Tibial nerve (tissue), 4 donors: ENCODE measurements around the gene FAP. TPM values are rescaled to one million over a fixed set of nuclear protein-coding genes. Genes with fewer than 3 reads are reported as not detected.

ENCODE experiments used
- DNase-seq, 2 donors: peaks; one replicate each; pipeline ENCODE4 v3.0.0-alpha.2; 2019; ENCODE audit warnings: low spot score in 2 of 2
- H3K27ac ChIP-seq, 4 donors: fragments of 200-600 bp; sonication (generic) in 3 of 4; one replicate each; pipeline ENCODE4 v1.5.1; 2017 to 2019; ENCODE audit warnings: mild to moderate bottlenecking in 1 of 4
- H3K27me3 ChIP-seq, 2 donors: fragments of 200-600 bp; sonication (generic) in 1 of 2; one replicate each; pipeline versions ENCODE4 v1.5.1 to v1.6.0; 2017 to 2019
- H3K36me3 ChIP-seq, 3 donors: fragments of 200-600 bp; sonication (generic); one replicate each; pipeline ENCODE4 v1.5.1; 2018 to 2019
- H3K4me1 ChIP-seq, 4 donors: fragments of 200-600 bp; sonication (generic) in 3 of 4; one replicate each; pipeline ENCODE4 v1.5.1; 2017 to 2019
- H3K4me3 ChIP-seq, 4 donors: fragments of 200-600 bp; sonication (generic) in 3 of 4; one replicate each; pipeline ENCODE4 v1.5.1; 2017 to 2019; ENCODE audit warnings: mild to moderate bottlenecking in 1 of 4, moderate library complexity in 1 of 4
- H3K9me3 ChIP-seq, 4 donors: fragments of 200-600 bp; sonication (generic) in 3 of 4; one replicate each; pipeline ENCODE4 v1.5.1; 2017 to 2019
- CTCF ChIP-seq, 5 experiments: fragments of 200-600 bp in 3 of 5; fragments of 450-650 bp in 2 of 5; sonication (generic) in 3 of 5; IDR thresholded peaks; one replicate each; pipeline ENCODE4 v1.5.1; 2016 to 2019; ENCODE audit warnings: antibody characterized with exemption in 5 of 5, mild to moderate bottlenecking in 3 of 5, moderate library complexity in 2 of 5
- EP300 ChIP-seq, 2 donors: sonication (generic); formaldehyde crosslinking; IDR thresholded peaks; one replicate each; pipeline ENCODE4 v1.6.1; 2017; ENCODE audit warnings: antibody characterized with exemption in 2 of 2, mild to moderate bottlenecking in 1 of 2
- POLR2A ChIP-seq, 2 donors: fragments of 450-650 bp; IDR thresholded peaks; one replicate each; pipeline ENCODE4 v1.6.1; 2017; ENCODE audit warnings: antibody characterized with exemption in 2 of 2, mild to moderate bottlenecking in 2 of 2, moderate library complexity in 2 of 2
- WGBS, 2 donors: methylation state at CpG; one replicate each; pipeline ENCODE4 v1.1.5; 2018; 5-methylcytosine and 5-hydroxymethylcytosine counted together
- total RNA-seq, 4 donors: library from RNA; depleted of rRNA; stranded (reverse); fragments of >200 nt; gene quantifications; one replicate each; pipeline ENCODE4 v1.1.0, GENCODE V29; 2016

The FAP gene
- total RNA-seq, 4 donors from 2014 or later: 2.0 to 12.0 (median 5.6) TPM

GRCh38 chr2:162277381-162277780 is 34.1 kb upstream of the FAP start:
- TF ChIP-seq POLR2A (IDR thresholded peaks at IDR 0.05): no peak
- no peak for TF ChIP-seq CTCF (IDR thresholded peaks at IDR 0.05)
- TF ChIP-seq EP300 (IDR thresholded peaks at IDR 0.05): no peak
- WGBS, 2 donors: 81 to 86% methylated on average over 4 of the region's 4 CpGs
- H3K4me3 ChIP-seq: no peak overlapping the region

GRCh38 chr2:162267996-162268395 is 24.8 kb upstream of the FAP start:
- H3K9me3 ChIP-seq: no peaks in the 10 kb centered on the region
- no peak for DNase-seq
- no peak overlapping the region for H3K4me3 ChIP-seq
- no peaks in the 10 kb centered on the region for H3K4me1 ChIP-seq
- no peak for TF ChIP-seq EP300 (IDR thresholded peaks at IDR 0.05)
- no peak for TF ChIP-seq POLR2A (IDR thresholded peaks at IDR 0.05)
- TF ChIP-seq CTCF (IDR thresholded peaks at IDR 0.05): no peak
- peaks cover 0 to 70% (median 0%) of the 10 kb centered on the region in 3 donors for H3K36me3 ChIP-seq
- no peak overlapping the region for H3K27ac ChIP-seq
- H3K27me3 ChIP-seq: no peaks in the 10 kb centered on the region
- WGBS, 2 donors: 74 to 78% methylated on average over 1 of the region's 1 CpG

More at GRCh38 chr2:162277381-162277780, 34.1 kb upstream of the FAP start:
- no peaks in the 10 kb centered on the region for H3K9me3 ChIP-seq
- H3K4me1 ChIP-seq: no peaks in the 10 kb centered on the region
- H3K27ac ChIP-seq: no peak overlapping the region
- no peaks in the 10 kb centered on the region for H3K27me3 ChIP-seq
- H3K36me3 ChIP-seq: peaks cover 0 to 83% (median 0%) of the 10 kb centered on the region in 3 donors
- no peak for DNase-seq

- WGBS, 2 donors: 73 to 84% methylated on average over 5 of the region's 5 CpGs
- peaks cover 0 to 65% (median 0%) of the 10 kb centered on the region in 3 donors for H3K36me3 ChIP-seq
- no peaks in the 10 kb centered on the region for H3K27me3 ChIP-seq
- H3K27ac ChIP-seq: no peak overlapping the region
- DNase-seq: no peak
- no peaks in the 10 kb centered on the region for H3K9me3 ChIP-seq
- no peak overlapping the region for H3K4me3 ChIP-seq
- TF ChIP-seq CTCF (IDR thresholded peaks at IDR 0.05) (no peak), POLR2A (IDR thresholded peaks at IDR 0.05) (no peak), EP300 (IDR thresholded peaks at IDR 0.05) (no peak)
- H3K4me1 ChIP-seq: no peaks in the 10 kb centered on the region
Observed at GRCh38 chr2:162267496-162267895, 24.3 kb upstream of the FAP start.

GRCh38 chr2:162266460-162266760 is 23.2 kb upstream of the FAP start:
- TF ChIP-seq CTCF (IDR thresholded peaks at IDR 0.05) (no peak), EP300 (IDR thresholded peaks at IDR 0.05) (no peak), POLR2A (IDR thresholded peaks at IDR 0.05) (no peak)
- no peak for DNase-seq
- Histone ChIP-seq H3K27me3 (no peaks in the 10 kb centered on the region), H3K9me3 (no peaks in the 10 kb centered on the region), H3K4me1 (peaks cover 0 to 3% (median 0%) of the 10 kb centered on the region in 4 donors), H3K27ac (no peak overlapping the region), H3K36me3 (peaks cover 0 to 55% (median 0%) of the 10 kb centered on the region in 3 donors), H3K4me3 (no peak overlapping the region)
- WGBS, 2 donors: 62 to 73% methylated on average over 1 of the region's 1 CpG

- peaks cover 0 to 49% (median 0%) of the 10 kb centered on the region in 3 donors for H3K36me3 ChIP-seq
Observed at GRCh38 chr2:162265666-162266459, 22.6 kb upstream of the FAP start.

More at GRCh38 chr2:162265666-162266459, 22.6 kb upstream of the FAP start:
- H3K27ac ChIP-seq: no peak overlapping the region
- TF ChIP-seq POLR2A (IDR thresholded peaks at IDR 0.05) (no peak), EP300 (IDR thresholded peaks at IDR 0.05) (no peak), CTCF (IDR thresholded peaks at IDR 0.05) (no peak)
- no peaks in the 10 kb centered on the region for H3K9me3 ChIP-seq
- no peak for DNase-seq
- WGBS, 2 donors: 73 to 81% methylated on average over 7 of the region's 7 CpGs
- no peaks in the 10 kb centered on the region for H3K27me3 ChIP-seq
- peaks cover 0 to 8% (median 0%) of the 10 kb centered on the region in 4 donors for H3K4me1 ChIP-seq
- H3K4me3 ChIP-seq: no peak overlapping the region
